ENCODE data around the gene SNAP47.

The SNAP47 gene

GRCh38 chr1:227753999-227754711 lies 18.9 kb downstream of the SNAP47 start:
- H3K36me3 ChIP-seq: peaks cover 20% of the 10 kb centered on the region
- no peak for TF ChIP-seq CTCF (IDR thresholded peaks at IDR 0.05; ENCODE audit: low read depth, low read length)
- H3K27me3 ChIP-seq: no peaks in the 10 kb centered on the region
- H3K4me3 ChIP-seq (ENCODE audit: low read depth, low read length): no peak overlapping the region
- H3K4me1 ChIP-seq: no peaks in the 10 kb centered on the region
- no peaks in the 10 kb centered on the region for H3K9me3 ChIP-seq
- DNase-seq: no peak

GRCh38 chr1:227754958-227755357 lies 19.7 kb downstream of the SNAP47 start:
- no peak for DNase-seq
- Histone ChIP-seq H3K4me1 (no peaks in the 10 kb centered on the region), H3K36me3 (peaks cover 26% of the 10 kb centered on the region), H3K27me3 (no peaks in the 10 kb centered on the region), H3K9me3 (no peaks in the 10 kb centered on the region), H3K4me3 (ENCODE audit: low read depth, low read length) (no peak overlapping the region)
- no peak for TF ChIP-seq CTCF (IDR thresholded peaks at IDR 0.05; ENCODE audit: low read depth, low read length)

- no peaks in the 10 kb centered on the region for H3K4me1 ChIP-seq
- peaks cover 29% of the 10 kb centered on the region for H3K36me3 ChIP-seq
- DNase-seq: no peak
- no peaks in the 10 kb centered on the region for H3K27me3 ChIP-seq
- H3K9me3 ChIP-seq: no peaks in the 10 kb centered on the region
- H3K4me3 ChIP-seq (ENCODE audit: low read depth, low read length): no peak overlapping the region
- TF ChIP-seq CTCF (IDR thresholded peaks at IDR 0.05; ENCODE audit: low read depth, low read length): no peak
These were observed 21.1 kb downstream of the SNAP47 start for GRCh38 chr1:227756172-227756959.

GRCh38 chr1:227757781-227758180 lies 22.5 kb downstream of the SNAP47 start:
- Histone ChIP-seq H3K4me1 (no peaks in the 10 kb centered on the region), H3K4me3 (ENCODE audit: low read depth, low read length) (no peak overlapping the region), H3K36me3 (peaks cover 32% of the 10 kb centered on the region), H3K9me3 (no peaks in the 10 kb centered on the region), H3K27me3 (no peaks in the 10 kb centered on the region)
- TF ChIP-seq CTCF (IDR thresholded peaks at IDR 0.05; ENCODE audit: low read depth, low read length): no peak
- DNase-seq: no peak

- no peak for TF ChIP-seq CTCF (IDR thresholded peaks at IDR 0.05; ENCODE audit: low read depth, low read length)
- H3K27me3 ChIP-seq: no peaks in the 10 kb centered on the region
- no peaks in the 10 kb centered on the region for H3K4me1 ChIP-seq
- no peaks in the 10 kb centered on the region for H3K9me3 ChIP-seq
- H3K4me3 ChIP-seq (ENCODE audit: low read depth, low read length): no peak overlapping the region
- DNase-seq: no peak
- H3K36me3 ChIP-seq: peaks cover 30% of the 10 kb centered on the region
These were observed 23.1 kb downstream of the SNAP47 start for GRCh38 chr1:227758366-227758765.
